NCI-H2029 treated with DMSO at 0.1 percent for 48 hours (cell line): Measurements from ENCODE around the gene CCDC192.

ENCODE experiments used
- DNase-seq: peaks from one replicate; lab custom pipeline; 2025; lab: John Stamatoyannopoulos, UW

Gene CCDC192

DNA sequence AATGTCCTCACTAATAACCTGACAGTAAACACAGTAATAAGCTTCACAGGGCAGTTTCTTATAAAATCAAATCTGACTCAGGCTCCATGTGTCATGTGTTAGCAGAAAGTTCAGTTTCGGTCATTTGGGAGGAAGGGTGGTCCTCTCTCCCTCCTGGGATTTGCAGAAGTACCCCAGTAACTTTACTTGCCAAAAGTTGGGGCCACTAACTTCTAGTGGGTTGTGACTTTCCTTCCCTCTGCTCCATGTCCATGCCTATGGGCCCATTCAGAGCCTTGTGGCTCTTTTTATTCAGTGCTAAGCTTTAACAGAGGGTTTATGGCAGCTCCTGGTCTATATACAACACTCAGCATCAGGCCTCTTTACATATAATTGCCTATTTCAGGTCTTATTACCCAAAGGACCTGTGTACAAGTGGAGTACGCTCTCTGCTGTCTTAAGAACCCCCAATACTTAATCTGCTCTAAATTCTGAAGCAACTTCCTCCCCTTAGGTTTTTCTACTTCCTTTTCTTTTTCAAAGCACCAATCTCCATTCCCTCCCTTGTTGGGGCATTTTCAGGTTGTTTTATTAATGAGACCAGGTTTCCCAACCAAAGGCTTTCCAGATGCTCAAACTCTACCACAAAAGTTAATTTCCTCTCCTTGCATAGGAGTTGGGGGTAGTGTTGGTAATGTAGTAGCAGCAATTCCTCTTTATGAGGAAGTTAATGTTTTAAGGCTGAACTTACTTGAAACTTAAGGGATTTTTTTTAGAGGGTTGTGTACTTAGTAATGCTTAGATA lies 107.7 kb downstream of the CCDC192 start:
- no peak for DNase-seq

DNA sequence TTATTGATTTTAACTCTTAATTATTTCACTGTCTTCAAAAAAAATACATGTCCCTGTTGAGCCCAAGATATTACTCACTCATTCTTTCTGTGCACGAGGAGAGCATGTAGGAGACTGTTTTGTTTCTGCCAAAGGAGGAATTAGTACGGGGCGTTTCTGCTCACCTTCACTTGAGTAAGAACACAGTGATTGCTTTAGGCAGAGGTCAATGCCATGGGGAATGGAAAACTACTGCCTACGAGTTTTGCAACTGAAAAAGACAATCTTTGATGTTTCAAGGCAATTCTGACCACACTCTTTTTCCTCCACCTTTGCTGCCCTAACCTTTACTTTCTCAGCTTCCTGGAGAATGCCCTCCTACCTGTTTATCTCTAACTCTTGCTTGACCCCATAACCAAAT lies 109.4 kb downstream of the CCDC192 start:
- no peak for DNase-seq

DNA sequence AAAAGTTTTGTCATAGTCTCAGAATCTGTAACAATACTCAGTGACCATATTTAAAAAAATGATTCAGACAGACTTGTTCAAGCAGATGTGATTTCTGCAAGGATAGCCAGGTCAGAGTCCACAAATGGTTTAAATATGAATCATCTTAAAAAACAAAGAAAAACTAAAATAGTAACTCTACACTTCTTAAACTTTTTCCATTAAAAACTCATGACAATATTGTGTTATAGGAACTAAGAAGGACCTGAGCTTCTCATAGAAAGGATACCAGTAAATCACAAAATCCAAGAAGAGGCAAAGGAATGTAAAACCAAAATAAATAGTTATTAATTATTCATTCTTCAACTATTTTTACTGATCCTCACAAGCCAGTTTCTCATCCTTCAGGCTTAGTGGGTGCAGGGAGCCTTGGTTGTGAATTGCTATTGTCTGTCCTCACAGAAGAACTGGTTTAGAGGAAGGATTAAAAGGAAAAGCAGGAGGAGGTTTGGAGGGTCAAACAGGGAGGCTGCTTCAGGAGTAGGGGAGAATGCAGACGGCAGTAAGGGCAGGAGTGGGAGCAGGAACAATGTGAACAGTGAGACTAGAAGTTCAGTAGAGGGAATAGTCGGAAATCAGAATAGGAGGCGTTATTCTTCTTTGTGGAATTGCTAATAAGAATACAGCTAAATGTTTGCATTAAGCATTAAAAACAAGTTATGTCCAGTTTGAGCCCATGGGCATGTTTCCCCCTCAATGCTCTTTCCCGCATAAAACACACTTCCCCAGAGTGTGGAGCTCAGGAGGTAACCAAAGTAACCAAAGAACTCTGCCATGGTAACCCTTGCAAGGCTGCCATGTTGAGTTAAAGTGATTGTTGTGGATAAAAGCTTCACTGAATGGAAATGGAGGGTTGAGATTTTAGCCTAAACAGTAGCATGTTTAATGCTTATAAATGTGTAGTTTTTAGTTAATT lies 110.7 kb downstream of the CCDC192 start:
- DNase-seq, result no peak

DNA sequence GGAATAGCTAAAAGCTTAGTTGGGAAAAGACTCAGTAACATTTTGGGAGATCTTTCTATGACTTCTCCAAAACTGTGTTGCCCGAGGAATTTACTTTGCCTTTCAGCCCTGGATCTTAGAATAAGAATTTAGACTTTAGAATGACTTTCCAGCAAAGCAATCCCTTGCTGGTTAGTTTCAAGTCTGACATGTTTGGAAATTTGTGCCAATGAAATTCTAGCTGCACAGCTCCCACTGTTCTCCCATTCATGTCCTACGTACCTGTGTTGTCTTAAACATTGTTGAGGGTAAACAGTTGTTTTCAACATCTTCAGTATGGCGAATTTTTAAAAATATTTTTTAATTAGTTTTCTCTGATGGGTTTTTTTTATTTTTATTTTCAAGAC lies 111.4 kb downstream of the CCDC192 start:
- DNase-seq, result no peak

DNA sequence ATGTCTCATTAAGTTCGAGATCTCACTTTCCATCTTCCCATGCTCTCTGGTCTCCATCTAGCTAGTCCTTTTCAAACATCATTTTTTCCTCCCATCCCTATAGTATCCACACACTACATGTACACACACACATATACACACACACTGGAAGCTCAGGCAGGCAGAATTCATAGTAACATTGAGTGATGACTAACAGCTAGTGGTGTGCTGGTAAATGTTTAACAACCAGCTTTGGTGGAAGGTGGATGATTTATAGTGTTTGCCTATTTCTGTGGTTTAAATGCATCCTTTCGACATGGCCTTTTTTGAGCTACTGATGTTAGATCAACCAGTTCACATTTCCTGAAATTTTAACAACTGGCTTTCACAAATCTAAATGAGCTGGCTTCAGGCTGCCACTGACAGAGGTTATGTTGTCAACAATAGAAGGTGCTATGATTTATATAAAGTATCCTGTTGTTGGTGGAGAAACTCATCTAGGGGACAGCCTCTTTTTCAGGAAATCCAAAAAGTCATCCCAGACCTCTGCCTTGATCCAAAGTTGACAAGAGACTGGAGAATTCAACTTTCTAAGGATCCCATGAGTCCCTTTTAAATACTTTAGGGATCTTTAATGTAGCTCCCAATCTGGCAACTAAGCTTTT lies 117.8 kb downstream of the CCDC192 start:
- DNase-seq, result no peak

DNA sequence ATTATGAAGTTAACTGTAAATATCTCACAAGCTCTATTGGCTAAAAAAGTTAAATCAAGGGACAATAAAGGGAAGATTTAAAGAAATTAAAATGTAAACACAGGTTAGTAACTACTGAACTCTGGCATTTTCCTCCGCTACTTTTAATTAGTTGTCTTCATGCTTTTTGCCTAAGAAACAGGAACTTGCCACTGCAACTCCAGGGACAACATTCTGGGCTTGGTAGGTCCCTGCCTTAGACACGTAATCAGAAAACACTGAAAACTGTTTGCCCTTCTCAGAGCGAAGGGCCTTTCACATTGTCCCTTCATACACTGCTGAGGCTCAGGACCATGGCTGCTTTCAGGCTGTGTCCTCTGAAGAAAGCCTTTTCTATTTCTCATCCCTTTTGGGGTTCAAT lies 118.7 kb downstream of the CCDC192 start:
- DNase-seq, result no peak

DNA sequence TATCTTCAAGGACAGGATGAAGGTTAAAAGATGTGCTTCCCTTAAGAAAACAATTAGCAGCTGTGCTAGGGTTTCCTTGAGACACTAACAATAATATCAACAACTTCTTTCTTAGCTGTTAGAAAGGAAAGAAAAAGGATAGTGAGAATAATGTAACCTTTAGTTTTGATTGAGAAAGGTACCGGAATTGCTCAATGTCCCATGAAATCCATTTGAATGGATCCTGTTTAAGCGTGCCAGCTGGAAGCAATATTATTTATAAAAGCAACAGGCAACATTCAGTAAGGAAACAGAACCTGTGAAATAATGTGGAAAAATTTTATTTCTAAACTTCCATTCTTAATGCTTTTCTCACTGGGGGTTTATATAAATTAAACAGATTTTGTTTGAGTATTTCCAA lies 120.9 kb downstream of the CCDC192 start:
- no peak for DNase-seq

DNA sequence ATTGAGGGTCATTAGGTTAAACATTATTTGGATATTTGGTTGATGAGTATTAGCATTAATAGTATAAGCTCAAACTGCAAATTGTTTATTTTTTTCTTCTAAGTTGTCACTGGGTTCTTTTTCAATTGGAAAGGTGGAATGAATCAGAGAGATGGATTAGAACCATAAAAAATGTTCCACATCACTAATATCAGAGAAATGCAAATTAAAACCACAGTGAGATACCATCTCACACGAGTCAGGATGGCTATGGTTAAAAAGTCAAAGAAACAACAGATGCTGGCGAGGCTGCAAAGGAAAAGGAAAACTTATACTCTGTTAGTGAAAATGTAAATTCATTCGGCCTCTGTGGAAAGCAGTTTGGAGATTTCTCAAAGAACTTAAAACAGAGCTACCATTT lies 122.8 kb downstream of the CCDC192 start:
- DNase-seq, result no peak

DNA sequence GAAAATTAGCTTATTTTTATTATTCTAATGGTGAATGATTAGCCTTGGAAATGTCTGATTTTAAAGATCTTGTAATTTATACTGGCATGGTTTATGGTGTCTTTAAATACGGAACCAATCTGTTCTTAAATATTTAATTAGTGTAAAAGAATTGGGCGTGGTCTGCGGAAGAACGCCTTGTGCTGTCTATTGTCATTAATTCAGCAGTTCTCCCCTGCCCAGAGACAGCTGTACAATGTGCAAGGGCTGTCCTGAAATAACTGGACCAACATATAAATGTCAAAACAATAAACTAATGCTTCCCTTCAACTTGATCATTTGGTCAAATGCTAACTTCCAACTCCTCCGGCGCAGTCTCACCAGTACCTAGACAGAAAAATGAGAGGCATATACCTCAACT lies 124.3 kb downstream of the CCDC192 start:
- no peak for DNase-seq

DNA sequence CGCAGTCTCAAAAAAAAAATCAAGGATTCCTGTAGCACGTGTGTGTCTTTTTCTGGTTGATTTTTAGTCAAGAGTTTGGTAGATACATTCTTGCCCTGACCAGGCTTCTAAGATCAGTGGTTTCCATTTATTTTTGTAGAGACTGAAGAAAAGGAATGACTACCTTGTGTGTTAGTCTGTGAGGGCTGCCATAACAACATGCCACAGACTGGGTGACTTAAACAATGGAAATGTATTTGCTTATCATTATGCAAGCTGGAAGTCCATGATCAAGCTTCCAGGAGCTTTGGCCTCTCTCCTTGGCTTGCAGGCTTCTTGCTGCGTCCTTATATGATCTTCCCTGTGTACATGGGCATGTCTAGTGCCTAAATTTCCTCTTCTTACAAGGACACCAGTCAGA lies 127.0 kb downstream of the CCDC192 start:
- DNase-seq, result no peak

DNA sequence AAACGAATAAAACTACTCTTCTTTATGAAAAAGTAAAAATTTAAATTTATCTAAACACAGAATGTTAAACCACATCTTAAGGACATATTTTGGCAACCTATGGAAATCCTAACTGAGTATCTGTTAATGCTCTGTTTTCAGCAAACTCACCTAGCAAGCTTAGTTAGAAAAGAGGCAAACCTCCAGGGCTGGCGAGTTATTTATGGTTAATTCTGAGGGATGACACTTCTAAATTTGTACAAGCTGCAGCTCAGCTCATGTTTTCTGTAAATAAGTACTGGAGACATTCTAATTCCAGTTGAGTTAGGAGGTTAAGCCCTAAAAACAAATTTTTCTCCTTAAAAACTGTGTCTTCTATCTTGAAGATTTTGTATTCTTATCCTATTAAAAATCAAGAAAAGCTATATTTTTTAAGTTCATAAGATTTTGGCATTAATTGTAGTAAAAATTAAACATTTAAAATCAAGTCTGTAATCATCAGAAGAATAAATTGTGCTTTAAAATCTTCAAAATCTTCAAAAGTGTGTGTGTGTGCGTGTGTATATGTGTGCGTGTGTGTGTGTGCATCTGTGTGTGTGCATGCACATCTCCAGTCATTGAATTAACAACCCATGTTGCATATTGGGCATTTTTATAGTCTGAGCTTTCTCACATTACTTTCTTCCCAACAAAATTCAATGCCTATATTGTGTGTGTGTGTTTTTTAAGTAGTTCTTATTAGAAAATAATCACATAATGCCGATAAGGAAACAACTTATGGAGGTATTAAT lies 127.8 kb downstream of the CCDC192 start:
- DNase-seq, result no peak

DNA sequence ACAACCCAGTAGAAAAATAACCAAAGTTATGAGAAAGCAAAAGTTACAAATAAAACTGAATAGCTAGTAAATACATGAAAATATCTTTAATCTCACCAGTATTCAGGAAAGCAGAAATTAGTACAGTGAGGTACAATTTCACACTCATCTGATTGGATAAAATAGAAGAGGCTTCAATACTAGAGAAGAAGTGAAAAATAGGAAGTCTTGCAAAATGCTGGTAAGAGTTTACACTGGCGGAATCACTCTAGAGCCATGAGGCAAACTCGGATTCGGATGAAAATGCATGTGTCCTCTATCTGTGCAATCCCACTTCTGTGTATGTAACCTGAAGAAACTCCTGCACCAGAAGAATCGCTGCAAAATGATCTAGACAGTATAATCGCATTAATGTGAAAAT lies 128.9 kb downstream of the CCDC192 start:
- no peak for DNase-seq

DNA sequence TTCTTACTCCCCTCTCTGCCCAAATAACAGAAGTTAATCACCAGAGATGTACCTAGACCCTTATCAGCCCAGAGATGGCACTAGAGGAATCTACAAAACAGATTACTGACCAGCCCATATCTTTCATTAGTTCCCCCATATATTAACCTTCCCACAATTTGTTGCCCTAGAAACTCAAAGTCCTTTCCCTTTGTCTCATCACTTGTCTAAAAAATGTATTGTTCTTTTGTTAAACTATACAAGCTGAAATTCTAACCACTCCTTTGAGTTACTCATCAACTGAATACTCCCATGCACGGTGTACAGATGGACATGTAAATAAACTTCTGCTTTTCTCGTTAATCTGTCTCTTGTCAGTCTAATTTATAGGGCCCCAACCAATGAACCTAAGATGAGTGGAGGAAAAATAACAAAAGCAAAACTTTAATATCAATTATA lies 130.9 kb downstream of the CCDC192 start:
- no peak for DNase-seq

DNA sequence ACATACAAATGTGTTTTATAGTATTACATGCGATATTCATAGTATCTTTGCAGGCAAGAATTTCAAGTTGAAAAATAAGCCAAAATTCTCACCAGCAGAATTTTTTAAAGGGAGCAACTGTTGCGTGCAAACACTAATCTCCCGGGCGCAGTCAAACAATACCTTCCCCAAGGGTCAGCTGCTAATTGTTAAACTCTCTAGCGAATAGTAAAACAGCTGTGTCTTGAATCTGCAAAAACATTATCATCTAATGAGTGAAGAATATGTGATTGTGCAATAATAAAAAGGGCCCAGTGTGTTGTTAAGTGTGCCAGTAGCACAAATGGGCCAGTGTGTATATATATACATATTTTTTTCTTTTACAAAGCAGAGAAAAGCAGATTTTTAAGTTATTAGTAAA lies 131.4 kb downstream of the CCDC192 start:
- DNase-seq, result no peak

DNA sequence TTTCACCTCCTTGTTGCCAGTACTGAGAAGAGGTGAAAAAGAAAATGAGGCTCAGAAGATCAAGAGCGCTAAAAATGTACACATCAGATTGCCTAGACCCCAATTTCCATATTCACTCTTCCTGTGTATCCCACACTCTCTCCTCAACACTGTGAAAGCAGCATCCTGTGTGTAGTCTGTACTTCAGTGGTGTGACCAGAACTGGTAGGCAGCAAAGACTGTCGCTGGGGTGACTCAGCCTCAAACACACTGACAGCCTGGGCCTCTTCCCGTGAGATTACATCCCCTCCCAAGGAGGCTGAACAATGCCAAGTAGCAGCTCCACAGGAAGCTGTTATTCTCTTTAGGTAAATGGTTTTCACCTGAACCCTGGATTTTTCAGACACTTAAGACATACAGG lies 135.5 kb downstream of the CCDC192 start:
- no peak for DNase-seq

DNA sequence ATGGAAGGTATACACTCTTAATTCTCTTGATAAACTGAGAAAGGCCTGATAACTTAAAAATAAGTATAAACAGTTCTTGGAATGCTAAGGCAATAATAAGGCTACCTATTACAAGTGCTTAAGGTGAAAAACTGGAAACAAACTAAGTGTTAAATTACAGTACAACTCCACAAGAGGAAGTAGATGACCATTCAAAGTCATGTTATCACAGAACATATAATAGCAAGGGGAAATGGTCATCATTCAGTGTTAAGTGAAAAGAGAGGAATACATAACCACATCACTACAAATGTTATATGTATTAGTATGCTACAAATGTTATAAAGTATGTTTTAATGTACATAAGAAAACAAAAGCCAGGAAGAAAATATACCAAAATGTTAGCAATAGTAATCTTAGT lies 135.9 kb downstream of the CCDC192 start:
- DNase-seq, result no peak

DNA sequence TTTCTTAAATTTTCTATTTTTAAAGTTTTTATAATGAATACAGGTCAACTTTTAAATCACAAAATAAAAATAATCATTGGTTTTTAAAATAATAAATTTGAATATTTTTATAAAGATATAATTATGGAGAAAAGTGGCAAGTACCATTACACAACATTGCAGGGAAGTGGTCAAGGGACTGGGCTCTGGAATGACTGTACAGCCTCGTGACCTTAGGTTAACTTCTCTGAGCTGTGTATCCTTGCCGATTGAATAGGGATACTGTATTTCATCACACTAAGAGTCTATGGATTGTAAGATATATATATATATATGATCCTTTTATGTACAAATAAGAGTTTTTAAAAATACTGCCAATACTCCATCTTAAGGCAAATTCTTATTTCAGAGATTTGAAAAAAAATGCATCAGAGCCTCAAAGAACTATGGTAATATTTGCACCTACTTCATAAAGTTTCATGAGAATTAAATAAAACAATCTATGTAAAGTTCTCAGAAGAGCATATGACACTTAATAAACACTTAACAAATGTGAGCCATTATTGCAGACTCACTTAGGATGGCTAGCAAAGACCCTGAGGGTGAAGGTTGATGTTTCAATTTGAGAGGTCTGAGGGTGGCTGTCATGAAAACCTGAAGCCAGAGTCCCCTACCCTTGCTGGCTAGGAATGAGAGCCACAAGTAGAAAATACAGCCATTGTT lies 136.5 kb downstream of the CCDC192 start:
- DNase-seq, result no peak

DNA sequence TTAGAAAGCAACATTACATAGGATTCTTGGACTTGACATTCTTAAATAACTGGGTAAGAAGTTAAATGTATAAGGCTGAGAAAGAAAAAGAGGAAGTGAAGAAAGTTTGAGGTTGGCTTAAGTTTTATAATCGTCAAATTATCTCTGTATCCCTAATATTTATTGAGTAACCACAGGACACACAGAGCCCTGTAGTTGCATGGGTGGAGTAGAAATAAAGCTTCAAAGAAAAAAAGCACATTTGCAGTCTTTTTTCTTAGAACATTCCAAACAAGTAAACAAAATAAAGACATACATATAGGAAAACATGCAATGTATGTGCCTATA lies 137.0 kb downstream of the CCDC192 start:
- DNase-seq, result no peak

DNA sequence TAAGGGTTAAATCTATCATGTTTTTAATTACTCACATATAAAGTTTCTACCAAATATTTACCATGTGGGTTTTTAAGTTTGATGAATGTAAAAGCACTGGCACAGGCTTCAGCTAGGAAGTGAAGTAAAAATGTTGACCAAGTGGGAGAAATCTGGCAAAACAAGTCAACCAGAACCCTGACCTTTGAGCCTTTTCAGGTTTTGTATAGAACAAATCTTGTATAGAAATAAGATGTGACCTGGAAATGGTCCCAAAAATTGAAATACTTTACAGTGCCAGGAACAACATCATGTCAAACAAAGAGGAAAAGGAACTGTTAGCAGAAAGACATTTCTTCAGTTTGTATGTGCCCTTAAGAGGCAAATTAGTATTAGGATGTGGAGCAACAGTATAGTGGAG lies 137.6 kb downstream of the CCDC192 start:
- no peak for DNase-seq

DNA sequence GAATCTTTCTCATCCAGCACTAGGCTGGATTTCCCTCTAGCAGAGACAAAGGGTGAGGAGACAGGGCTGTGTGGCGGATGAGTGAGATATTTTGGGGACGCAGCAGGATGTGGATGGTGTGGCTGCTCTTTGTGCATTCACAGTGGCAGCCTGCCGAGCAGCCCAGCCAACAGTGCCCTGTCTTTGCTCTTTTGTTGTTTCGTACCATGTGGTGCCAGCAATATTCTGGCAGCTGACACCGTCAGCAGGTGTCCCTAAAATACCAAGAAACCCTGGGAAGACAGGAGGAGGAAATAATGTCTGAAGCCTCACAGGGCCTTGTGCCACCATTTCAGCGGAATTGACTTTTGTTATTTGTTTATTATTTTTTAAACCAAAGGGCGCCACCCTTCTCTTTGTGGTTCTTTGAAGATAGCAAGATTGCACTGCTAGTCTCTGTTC lies 141.4 kb downstream of the CCDC192 start:
- DNase-seq, result no peak

DNA sequence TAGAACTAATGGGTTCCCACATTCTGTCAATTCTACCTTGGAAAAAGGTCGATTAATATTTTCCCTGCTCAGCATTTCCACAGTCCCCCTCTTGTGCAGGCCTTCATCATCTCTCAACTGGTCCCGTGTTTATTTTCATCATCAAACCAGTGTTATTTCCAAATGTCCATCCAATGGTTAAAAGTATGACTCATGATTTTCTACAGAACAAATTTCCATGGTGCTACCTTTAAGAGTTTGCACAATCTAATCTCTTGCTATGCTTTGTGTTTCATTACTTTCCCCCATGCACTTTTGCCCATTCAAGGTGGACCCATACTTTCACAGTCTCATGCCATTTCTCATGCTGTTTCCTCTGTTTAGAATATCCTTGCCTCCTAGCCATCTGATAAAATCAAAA lies 143.7 kb downstream of the CCDC192 start:
- no peak for DNase-seq
